HS-27A (cell line): ENCODE results near the gene IBTK.
"Not testable (repeated sequence)": the region's sequence is repeated elsewhere in the genome, so short reads cannot be mapped to it uniquely, and the experiment has no call there.

Source experiments
- DNase-seq: peaks from one replicate; pipeline ENCODE4 v3.0.0-alpha.2; 2012; ENCODE audit warnings: low read depth, missing footprints

Gene IBTK

GRCh38 chr6:82247505-82248272 lies at the start of gene IBTK:
TSS of gene IBTK (minus strand) at chr6:82247744. CDS start at chr6:82240486, 7,258 bp downstream.
- peak; percentile 68 for DNase-seq

- no peak for DNase-seq
Measured at GRCh38 chr6:82283771-82284410, 36.3 kb upstream of the IBTK start.

GRCh38 chr6:82281550-82281949 lies 34.0 kb upstream of the IBTK start:
- not testable (repeated sequence) for DNase-seq

- DNase-seq = no peak
Measured at GRCh38 chr6:82277686-82278085, 30.1 kb upstream of the IBTK start.

- DNase-seq = no peak
Measured at GRCh38 chr6:82275686-82276085, 28.1 kb upstream of the IBTK start.

- no peak for DNase-seq
Measured at GRCh38 chr6:82273295-82273694, 25.8 kb upstream of the IBTK start.

- DNase-seq = no peak
Measured at GRCh38 chr6:82270881-82271635, 23.5 kb upstream of the IBTK start.

- DNase-seq = no peak
Measured at GRCh38 chr6:82268301-82268846, 20.8 kb upstream of the IBTK start.

- DNase-seq = no peak
Measured at GRCh38 chr6:82264824-82265223, 17.3 kb upstream of the IBTK start.

GRCh38 chr6:82264321-82264720 lies 16.8 kb upstream of the IBTK start:
- DNase-seq = no peak

GRCh38 chr6:82263916-82264315 lies 16.4 kb upstream of the IBTK start:
- DNase-seq = no peak

GRCh38 chr6:82260997-82261732 lies 13.6 kb upstream of the IBTK start:
- no peak for DNase-seq

GRCh38 chr6:82259389-82259788 lies 11.8 kb upstream of the IBTK start:
- DNase-seq = no peak

- no peak for DNase-seq
Measured at GRCh38 chr6:82257088-82257774, 9.7 kb upstream of the IBTK start.

- not testable (repeated sequence) for DNase-seq
Measured at GRCh38 chr6:82254722-82255121, 7.2 kb upstream of the IBTK start.

GRCh38 chr6:82251942-82252341 lies 4.4 kb upstream of the IBTK start:
- DNase-seq = no peak

- no peak for DNase-seq
Measured at GRCh38 chr6:82249381-82250253, 2.1 kb upstream of the IBTK start.

- no peak for DNase-seq
Measured at GRCh38 chr6:82248273-82248735, 760 bp upstream of the IBTK start.

GRCh38 chr6:82246802-82247504 lies 591 bp downstream of the IBTK start:
- no peak for DNase-seq

- DNase-seq = no peak
Measured at GRCh38 chr6:82246370-82246769, 1.2 kb downstream of the IBTK start.
